GM12874 (cell line): ENCODE results near the gene CD52.

Experiments
- CTCF ChIP-seq: IDR thresholded peaks from 2 replicates; pipeline ENCODE4 v1.5.1; 2011; ENCODE audit warnings: low read depth, mild to moderate bottlenecking, control low read depth, low read length, moderate library complexity; ENCODE audit not compliant: insufficient read depth

The CD52 gene

GRCh38 chr1:26359981-26360806 lies 42.4 kb downstream of the CD52 start:
- no peak for TF ChIP-seq CTCF

- no peak for TF ChIP-seq CTCF
These were observed 43.2 kb downstream of the CD52 start for GRCh38 chr1:26360807-26361604.

GRCh38 chr1:26361605-26362122 lies 43.9 kb downstream of the CD52 start:
- no peak for TF ChIP-seq CTCF

GRCh38 chr1:26362331-26362730 lies 44.6 kb downstream of the CD52 start:
- TF ChIP-seq CTCF: no peak

- TF ChIP-seq CTCF: peak; percentile 96
These were observed 46.0 kb downstream of the CD52 start for GRCh38 chr1:26363549-26364448.

GRCh38 chr1:26364956-26365355 lies 47.2 kb downstream of the CD52 start:
- TF ChIP-seq CTCF: no peak

GRCh38 chr1:26367441-26367840 lies 49.7 kb downstream of the CD52 start:
- no peak for TF ChIP-seq CTCF
